SH-SY5Y (cell line): ENCODE measurements around the gene CAPS.

ENCODE experiments used
- GATA2 ChIP-seq: IDR thresholded peaks from 2 replicates; pipeline ENCODE4 v1.6.1; 2011; ENCODE audit warnings: mild to moderate bottlenecking, low read depth, low read length
- GATA3 ChIP-seq: IDR thresholded peaks from 2 replicates; pipeline ENCODE4 v1.6.1; 2011; ENCODE audit warnings: low read depth, mild to moderate bottlenecking, low read length, moderate library complexity

DNA sequence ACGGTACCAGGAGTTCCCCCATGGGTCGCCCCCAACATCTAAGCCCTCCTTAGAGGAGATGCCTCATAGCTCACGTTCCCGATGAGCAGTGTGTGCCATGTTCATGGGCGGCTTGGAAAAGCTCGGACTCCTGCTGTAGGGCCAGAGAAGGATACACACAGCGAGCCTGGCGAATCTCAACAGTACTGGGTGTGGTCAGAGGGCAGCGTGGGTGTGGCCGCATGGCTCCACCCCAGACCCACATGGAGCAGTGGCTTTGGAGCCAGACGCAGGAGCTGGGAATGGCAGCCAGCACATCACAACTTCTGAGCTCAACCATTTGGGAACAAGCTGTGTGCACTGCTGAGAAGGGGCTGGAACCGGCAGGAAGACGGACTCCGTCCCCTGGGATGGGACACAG, 15.6 kb downstream of the CAPS start:
- TF ChIP-seq GATA2 = no peak
- TF ChIP-seq GATA3 = no peak
